HG02938 (cell line): Measurements from ENCODE around the gene UBE2R2.
"Not testable (repeated sequence)": the region's sequence is repeated elsewhere in the genome, so short reads cannot be mapped to it uniquely, and the experiment has no call there.

Source experiments
- ATAC-seq: cut with Tn5 transposase; IDR thresholded peaks from one replicate; pipeline ENCODE4 v1.9.1; 2021; ENCODE audit warnings: mild to moderate bottlenecking, moderate library complexity; ENCODE audit not compliant: unreplicated experiment

The UBE2R2 gene

GRCh38 chr9:33837138-33837537 lies 20.2 kb downstream of the UBE2R2 start:
- ATAC-seq: no peak

- no peak for ATAC-seq
These were observed 23.4 kb downstream of the UBE2R2 start for GRCh38 chr9:33840381-33840780.

DNA sequence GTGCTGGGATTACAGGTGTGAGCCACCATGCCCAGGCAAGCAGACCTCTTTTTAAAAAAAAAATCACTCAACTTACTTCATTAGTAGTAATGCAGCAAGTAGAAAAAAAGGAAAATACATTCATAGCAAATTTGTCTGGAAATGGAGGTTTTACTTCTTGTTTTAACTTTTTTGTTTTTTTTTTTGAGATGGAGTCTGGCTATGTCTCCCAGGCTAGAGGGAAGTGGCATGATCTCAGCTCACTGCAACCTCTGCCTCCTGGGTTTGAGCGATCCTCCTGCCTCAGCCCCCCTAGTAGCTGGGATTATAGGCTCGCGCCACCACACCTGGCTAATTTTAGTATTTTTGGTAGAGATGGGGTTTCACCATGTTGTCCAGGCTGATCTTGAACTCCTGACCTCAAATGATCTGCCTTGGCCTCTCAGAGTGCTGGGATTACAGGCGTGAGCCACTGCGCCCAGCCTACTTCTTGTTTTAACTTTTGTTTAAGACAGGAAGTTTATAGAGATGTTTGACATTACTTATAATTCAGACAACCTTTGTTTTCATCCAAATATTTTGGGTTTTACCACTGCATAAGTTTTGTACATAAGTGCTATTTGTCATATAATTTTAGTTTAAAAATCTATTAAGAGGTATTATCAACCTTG lies 26.5 kb downstream of the UBE2R2 start:
- no peak for ATAC-seq

- ATAC-seq: no peak
These were observed 29.3 kb downstream of the UBE2R2 start for GRCh38 chr9:33846231-33846630.

- not testable (repeated sequence) for ATAC-seq
These were observed 30.9 kb downstream of the UBE2R2 start for GRCh38 chr9:33847894-33848205.

GRCh38 chr9:33850267-33850629 lies 33.3 kb downstream of the UBE2R2 start:
- ATAC-seq: no peak

DNA sequence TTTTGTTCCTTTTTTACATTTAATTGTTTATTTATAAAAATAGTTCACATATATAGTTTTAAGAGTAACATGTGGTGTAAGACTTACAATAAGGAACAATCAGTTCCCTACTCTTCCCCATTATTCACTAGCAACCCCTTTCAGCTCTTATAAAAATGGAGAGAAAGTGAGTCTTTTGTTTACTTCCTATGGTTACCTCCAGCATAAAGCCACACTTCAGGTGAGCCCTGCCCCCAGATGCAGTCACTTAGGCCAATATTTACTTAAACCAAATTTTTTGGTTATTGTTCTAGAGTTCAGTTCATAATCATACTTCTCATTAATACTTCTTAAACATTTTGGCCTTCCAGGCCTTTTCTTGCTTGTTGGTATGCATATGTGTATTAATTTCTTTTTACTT lies 33.7 kb downstream of the UBE2R2 start:
- no peak for ATAC-seq

GRCh38 chr9:33851301-33851700 lies 34.3 kb downstream of the UBE2R2 start:
- ATAC-seq: no peak

DNA sequence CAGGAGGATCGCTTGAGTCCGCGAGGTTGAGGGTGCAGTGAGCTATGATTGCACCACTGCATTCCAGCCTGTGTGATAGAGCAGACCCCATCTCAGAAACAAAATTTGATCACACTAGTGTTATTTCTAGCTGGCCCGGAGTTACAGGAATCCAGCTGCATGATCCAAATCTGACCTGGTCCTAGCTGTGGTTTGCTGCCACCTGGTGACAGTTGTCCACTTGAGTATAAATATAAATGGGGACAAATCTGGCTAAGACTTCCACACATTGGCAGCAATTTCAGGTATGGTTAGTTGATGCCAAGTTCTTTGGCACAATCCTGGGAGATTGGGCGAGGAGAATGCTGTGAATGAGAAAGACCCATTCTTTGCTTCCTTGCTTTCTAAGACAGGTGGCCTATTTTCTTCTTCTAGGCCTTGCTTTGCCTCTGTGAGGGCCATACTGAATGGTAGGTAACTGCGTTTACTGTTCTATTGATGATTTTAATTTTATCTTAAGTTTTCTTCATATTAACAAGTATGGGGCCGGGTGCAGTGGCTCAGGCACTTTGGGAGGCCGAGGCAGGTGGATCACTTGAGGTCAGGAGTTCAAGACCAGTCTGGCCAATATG lies 35.4 kb downstream of the UBE2R2 start:
- no peak for ATAC-seq

DNA sequence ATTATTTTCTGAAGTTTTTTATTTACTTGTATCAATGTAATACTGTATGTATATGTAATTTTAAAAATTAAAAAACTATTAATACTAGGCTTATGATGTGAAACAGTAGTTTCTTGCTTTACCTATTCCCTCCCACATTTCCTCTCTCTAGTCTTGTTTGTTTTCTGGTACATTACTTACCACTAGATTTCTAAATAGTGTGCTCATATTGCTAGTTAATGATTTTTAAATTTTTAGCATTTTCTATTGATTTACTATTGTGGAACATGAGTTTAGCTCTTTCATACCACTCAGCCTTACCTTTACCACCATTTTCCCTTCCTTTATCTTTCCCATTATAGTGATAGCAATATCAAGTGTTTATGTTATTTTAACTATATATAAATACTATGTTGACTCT lies 39.3 kb downstream of the UBE2R2 start:
- no peak for ATAC-seq

DNA sequence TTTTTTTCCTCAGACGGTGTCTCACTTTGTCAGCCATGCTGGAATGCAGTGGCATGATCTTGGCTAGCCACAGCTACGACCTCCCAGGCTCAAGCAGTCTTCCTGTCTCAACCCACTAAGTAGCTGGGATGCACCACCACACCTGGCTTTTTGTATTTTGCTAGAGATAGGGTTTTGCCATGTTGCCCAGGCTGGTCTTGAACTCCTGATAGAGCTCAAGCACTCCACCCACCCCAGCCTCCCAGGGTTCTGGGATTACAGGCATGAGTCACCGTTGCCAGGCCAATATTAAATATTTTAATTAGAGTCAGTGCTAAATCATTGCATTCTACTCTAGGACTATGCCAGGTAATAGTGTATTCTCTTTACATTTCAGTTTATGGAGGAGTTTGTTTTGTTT lies 41.5 kb downstream of the UBE2R2 start:
- no peak for ATAC-seq

- ATAC-seq: no peak
These were observed 43.4 kb downstream of the UBE2R2 start for GRCh38 chr9:33860200-33860871.

DNA sequence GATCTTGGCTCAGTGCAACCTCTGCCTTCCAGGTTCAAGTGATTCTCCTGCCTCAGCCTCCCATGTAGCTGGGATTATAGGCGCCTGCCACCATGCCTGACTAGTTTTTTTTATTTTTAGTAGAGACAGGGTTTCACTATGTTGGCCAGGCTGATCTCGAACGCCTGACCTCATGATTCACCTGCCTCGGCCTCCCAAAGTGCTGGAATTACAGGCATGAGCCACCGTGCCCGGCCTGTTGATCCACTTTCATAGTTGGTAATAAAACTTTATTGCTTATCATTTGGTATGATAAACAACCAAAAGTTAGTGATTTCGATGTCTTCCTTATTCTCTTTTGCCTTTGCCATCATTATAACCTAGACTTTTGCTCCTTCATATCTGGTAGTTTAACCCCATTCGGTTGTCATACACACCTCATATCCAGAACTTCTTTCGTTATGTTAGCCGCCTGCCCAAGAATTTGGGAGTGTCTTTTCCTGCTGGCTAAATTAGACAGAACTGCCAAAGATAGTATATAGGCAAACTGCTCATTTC lies 45.0 kb downstream of the UBE2R2 start:
- no peak for ATAC-seq

DNA sequence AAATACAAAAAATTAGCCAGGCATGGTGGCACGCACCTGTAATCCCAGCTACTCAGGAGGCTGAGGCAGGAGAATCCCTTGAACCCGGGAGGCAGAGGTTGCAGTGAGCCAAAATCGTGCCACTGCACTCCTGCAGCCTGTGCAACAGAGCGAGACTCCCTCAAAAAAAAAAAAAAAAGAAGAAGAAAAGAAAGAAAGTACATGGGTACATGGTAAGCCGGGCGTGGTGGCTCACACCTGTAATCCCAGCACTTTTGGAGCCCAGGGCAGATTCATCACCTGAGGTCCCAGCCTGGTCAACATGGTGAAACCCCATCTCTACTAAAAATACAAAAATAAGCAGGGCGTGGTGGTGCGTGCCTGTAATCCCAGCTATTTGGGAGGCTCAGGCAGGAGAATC lies 46.1 kb downstream of the UBE2R2 start:
- not testable (repeated sequence) for ATAC-seq

DNA sequence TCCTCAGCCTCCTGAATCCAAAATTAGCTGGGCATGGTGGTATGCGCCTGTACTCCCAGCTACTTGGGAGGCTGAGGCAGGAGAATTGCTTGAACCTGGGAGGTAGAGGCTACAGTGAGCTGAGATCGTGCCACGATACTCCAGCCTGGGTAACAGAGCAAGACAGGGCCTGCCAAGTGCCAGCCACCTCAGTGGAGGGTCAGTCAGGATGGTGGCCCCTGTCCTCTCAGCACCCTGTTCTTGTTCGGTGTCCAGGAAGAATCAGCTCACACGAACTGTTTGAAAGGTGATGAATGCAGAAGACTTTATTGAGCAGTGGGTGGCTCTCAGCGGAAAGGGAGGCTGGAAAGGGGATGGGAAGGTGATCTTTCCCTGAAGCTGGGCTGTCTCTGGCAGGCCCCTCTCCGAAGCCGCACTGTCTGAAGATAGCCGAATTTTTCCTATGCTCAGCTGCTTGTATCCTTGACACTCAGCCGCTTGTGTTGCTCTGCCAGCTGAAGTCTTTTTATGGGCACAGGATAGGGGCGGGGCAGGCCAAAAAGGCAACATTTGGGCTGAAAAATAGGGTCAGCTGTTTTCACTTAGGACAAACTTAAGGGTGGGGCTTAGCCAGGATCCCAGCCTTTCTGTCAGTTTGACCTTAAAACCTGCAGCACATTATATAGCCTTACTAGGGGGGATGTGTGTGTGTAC lies 50.9 kb downstream of the UBE2R2 start:
- no peak for ATAC-seq

DNA sequence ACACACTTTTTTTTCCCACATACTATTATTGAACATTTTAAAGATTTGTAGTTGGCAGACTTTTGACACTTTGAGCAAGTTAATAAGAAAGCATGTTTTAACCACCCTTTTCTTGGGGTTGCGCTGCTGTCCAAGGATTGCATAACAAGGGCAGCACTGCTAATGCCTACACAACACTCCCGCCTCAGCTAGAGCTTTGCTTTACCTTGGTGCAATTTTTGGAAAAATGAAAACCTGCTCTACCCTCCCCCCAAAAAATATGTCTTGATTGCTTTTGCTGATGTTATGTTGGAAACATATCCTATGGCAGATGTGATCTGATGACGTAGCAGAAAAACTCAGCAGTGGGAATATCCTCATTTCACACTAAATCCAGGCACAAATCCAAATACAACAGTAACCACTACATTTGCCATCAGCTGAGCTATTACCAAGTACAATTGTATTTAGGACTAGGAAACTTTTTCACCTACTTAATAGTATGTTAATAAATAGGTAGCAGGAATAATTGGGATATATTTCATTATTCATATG lies 51.5 kb downstream of the UBE2R2 start:
- ATAC-seq: no peak

DNA sequence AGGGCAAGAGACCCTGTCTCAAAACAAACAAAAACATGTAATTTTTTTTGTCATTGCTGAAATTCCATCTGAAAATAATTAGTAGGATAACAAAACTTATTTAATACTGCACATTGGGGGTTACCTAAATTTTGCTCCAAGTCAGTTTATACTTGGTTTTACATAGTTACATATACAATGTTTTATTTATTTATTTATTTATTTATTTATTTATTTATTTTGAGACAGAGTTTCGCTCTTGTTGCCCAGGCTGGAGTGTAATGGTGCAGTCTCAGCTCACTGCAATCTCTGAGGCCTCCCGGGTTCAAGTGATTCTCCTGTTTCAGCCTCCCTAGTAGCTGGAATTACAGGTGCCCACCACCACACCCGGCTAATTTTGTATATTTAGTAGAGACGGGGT lies 52.3 kb downstream of the UBE2R2 start:
- ATAC-seq: not testable (repeated sequence)

- ATAC-seq: no peak
These were observed 60.9 kb downstream of the UBE2R2 start for GRCh38 chr9:33877727-33878489.

DNA sequence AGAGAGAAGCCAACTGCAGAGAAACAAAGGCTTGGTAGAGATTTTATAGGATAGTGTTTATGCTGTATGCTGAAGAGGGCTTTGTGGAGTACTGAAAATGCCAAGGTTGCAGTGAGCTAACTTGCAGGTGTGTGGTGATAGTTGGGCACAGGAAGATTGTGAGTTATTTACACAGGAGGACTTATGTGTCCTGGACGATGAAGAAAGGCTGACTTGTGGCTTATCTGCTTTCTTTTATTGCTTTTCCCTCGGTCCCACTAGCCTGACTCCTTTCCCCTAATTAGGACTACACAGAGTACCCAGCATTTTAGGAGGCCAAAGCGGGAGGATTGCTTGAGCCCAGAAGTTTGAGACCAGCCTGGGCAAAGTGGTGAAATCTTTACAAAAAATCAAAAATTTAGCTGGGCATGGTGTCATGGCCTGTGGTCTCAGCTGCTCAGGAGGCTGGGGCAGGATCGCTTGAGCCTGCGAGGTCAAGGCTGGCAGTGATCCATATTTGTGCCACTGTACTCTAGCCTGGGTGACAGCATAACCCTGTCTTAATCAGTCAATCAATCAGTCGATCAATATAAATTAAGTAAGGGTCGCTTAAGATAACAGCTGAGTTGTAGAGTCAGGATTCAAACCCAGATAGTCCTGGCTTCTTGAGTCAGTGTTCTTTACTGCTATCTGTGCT lies 61.9 kb downstream of the UBE2R2 start:
- no peak for ATAC-seq
